RKO (cell line): Measurements from ENCODE around the gene C16orf87.

Experiments used
- DNase-seq: peaks from one replicate; pipeline ENCODE4 v3.0.0-alpha.2; 2016; ENCODE audit warnings: low spot score

Gene C16orf87

GRCh38 chr16:46843898-46844642 is 13.1 kb upstream of the C16orf87 start:
- no peak for DNase-seq

DNA sequence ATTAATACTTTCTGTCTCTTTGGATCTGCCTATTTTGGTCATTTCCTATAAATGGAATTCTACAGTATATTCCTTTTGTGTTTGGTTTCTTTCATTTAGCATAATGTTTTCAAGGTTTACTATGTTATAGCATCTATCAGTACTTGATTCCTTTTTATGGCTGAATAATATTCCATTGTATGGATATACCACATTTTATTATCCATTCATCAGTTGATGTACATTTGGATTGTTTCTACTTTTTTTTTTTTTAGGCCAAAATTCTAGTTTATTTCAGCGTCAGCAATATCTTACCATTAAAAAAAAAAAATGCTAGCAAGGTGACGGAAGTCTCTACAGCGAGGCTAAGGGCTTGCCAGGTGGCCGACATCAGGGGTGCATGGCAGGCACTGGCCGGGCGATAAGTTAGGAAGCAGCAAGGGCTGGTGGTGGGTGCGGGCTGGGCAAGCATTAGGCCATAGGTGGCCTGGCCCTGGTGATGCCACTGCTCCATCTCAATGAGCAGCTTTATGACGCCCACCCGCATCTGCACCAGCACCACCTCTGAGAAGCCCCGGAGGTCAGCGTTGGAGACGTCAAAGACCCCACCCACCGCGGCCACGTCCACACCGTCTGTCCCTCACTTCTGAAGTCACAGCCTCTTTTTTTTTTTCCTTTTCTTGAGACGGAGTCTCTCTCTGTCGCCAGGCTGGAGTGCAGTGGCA is 11.4 kb upstream of the C16orf87 start:
- no peak for DNase-seq

DNA sequence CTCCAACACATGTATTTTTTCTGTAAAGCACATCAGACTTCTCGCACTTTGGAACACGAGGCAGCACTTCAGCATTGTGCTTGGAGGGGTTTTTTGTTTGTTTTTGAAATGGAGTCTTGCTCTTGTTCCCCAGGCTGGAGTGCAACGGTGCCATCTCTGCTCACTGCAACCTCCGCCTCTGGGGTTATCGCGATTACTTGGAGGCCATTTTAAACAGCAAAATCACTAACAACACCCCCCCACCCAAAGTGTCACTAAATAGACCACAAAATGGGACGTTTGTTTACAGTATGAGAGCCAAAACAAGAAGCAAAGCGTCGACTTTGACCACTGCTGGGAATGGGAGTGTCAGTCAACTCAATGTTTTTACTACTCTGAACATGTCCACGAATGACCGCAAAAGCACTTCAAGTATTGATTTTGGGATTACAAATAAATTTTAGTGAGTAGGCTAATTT is 9.0 kb upstream of the C16orf87 start:
- no peak for DNase-seq

DNA sequence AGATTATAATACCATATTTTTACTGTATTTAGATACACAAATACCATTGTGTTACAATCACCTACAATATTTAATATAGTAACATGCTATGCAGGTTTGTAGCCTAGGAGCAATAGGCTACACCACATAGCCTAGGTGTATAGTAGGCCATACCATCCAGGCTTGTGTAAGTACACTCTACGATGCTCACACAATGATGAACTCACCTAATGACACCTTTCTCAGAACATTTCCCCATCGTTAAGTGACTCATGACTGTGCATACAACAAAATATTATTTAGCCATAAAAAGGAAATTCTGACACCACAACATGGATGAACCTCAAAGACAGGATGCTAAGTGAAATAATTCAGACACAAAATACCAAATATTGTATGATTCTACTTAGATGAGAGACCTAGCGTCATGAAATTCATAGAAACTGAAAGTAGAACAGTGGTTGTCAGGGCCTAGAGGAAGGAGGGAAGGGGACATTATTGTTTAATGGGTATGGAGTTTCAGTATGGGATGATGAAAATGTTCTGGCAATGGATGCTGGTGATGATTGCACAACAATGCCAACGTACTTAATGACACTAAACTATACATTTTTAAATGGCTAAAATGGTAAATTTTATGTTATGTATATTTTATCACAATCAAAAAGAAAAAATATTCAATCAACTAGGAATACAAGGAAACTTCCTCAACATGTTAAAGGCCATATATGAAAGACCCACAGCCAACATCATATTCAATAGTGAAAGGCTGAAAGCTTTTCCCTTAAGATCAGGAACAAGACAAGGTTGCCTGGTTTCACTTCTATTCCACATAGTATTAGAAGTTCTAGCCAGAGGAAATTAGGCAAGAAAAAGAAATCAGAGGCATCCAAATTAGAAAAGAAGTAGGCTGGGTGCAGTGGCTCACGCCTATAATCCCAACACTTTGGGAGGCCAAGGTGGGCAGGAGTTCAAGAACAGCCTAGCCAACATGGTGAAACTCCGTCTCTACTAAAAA is 5.9 kb upstream of the C16orf87 start:
- no peak for DNase-seq

DNA sequence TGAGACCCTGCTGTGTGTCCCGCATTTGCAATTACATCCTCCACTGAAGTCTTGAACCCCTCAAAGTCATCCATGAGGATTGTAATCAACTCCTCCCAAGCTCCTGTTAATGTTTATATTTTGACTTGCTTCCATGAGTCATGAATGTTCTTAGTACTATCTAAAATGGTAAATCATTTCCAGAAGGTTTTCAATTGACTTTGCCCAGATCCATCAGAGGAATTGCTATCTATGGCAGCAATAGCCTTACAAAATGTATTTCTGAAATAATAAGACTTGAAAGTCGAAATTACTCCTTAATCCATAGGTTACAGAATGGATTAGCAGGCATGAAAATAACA is 2.5 kb upstream of the C16orf87 start:
- no peak for DNase-seq

DNA sequence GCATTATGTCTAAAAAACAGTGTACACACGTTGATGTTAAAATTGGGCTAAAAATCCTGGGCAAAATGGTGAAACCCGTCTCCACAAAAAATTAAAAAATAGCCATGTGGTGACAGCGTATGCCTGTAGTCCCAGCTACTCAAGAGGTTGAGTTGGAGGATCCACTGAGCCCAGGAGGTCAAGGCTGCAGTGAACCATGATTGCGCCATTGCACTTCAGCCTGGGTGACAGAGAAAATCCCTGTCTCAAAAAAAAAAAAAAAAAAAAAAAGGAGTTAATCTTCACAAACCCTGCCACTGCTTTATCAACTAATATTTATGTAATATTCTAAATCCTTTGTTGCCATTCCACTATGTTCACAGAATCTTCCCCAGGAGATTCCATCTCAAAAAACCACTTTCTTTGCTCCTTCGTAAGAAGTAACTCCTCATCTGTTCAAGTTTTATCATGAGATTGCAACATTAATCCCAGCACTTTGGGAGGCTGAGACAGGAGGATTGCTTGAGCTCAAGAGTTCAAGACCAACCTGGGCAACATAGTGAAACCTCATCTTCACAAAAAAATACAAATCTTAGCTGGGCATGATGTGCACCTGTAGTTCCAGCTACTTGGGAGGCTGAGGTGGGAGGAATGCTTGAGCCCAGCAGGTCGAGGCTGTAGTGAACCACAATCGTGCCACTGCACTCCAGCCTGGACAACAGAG is 1.9 kb upstream of the C16orf87 start:
- no peak for DNase-seq

GRCh38 chr16:46830417-46830901 is 521 bp downstream of the C16orf87 start:
- peak; percentile 36 for DNase-seq

- DNase-seq: no peak
These were observed 2.0 kb downstream of the C16orf87 start for GRCh38 chr16:46828943-46829342.

- no peak for DNase-seq
These were observed 2.7 kb downstream of the C16orf87 start for GRCh38 chr16:46828292-46828691.

- no peak for DNase-seq
These were observed 4.3 kb downstream of the C16orf87 start for GRCh38 chr16:46826631-46827030.

DNA sequence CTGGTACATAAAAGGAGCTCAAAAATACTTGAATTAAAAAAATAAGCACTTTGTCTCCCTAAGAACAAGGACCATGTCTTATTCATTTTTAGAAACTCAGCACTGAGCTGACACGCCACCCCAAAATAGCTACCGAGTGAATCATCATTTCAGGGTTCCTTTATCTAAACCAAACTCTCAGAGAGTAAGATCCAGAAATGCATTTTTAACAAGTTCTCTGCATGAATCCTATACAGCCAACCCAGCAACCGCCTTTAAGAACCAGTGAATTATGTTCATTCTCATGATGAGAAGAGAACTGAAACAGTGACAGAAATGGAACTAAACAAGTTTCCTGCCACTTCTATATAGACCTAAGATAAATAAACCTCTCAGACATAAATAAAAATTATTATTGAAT is 8.7 kb downstream of the C16orf87 start:
- DNase-seq: peak; percentile 76

GRCh38 chr16:46817961-46818360 is 13.0 kb downstream of the C16orf87 start:
- DNase-seq: no peak

GRCh38 chr16:46814790-46815189 is 16.2 kb downstream of the C16orf87 start:
- no peak for DNase-seq

DNA sequence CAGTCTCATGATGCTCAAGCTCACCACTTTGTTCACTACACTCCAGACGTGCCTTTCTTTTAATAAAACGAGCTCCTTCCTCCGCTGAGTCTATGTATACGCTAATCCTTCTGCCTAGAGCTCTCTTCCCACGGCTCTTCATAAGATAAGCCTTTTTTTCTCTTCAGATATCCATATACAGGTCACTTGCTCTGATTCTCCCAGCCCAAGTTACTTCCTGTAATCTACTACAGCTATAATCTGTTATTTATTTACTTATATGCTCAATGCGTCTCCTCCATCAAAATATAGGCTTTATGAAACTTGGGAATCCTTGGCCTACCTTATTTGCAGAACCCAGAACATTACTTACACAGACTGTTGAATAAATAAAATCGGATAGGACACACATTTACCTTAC is 17.4 kb downstream of the C16orf87 start:
- no peak for DNase-seq

GRCh38 chr16:46812781-46813540 is 18.0 kb downstream of the C16orf87 start:
- DNase-seq: peak; percentile 38

- no peak for DNase-seq
These were observed 19.3 kb downstream of the C16orf87 start for GRCh38 chr16:46811682-46812081.

GRCh38 chr16:46808997-46809396 is 22.0 kb downstream of the C16orf87 start:
- DNase-seq: no peak

DNA sequence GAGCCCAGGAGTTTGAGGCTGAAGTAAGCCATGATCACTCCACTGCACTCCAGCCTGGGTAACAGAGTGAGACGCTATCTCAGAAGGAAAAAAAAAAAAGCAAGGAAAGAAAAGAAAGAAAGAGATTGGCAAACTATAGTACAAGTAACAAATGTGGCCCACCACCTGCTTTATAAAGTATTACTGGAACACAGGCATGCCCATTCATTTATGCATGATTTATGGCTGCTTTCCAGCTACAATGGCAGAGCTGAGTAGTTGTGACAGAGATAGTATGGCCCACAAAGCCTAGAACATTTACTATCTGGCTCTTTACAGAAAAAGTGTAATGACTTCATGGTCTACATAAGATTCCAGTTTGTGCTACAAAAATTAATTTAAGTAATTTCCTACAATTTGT is 23.6 kb downstream of the C16orf87 start:
- no peak for DNase-seq

DNA sequence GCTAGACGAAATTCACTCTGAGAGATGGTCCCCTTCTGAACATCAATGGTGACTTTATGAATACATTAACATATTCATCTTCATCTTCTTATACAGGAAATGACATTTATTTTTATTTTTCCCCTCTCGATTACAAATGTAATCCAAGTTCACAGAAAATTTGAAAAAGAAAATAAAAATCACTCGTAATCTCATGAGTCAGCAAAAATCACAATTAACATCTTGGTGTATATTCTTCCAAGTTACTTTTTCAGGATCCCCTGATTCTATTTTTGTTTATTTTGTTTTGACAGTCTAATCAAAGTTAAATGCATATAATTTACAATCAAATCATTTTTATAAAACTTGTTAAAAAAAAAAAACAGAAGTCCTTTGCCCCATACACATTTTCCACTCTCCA is 27.6 kb downstream of the C16orf87 start:
- DNase-seq: no peak

GRCh38 chr16:46801428-46802049 is 29.4 kb downstream of the C16orf87 start:
- DNase-seq: peak; percentile 65
